Loucy (cell line): ENCODE data around the gene CDC42EP3.

Source experiments
- H2AFZ ChIP-seq: fragments of 200-600 bp; sonication (generic); 2 replicates; pipeline ENCODE4 v1.6.0; 2016; ENCODE audit warnings: antibody characterized with exemption, mild to moderate bottlenecking, low read length, moderate library complexity
- H3F3A ChIP-seq: fragments of 200-600 bp; 2 replicates; pipeline ENCODE4 v1.6.0; 2016; ENCODE audit warnings: antibody characterized with exemption, low read depth, mild to moderate bottlenecking
- H3K27me3 ChIP-seq: fragments of 200-600 bp; sonication (generic); 2 replicates; pipeline ENCODE4 v1.6.1; 2014; ENCODE audit warnings: low read length, mild to moderate bottlenecking; ENCODE audit not compliant: insufficient read depth, poor library complexity, severe bottlenecking
- H3K36me3 ChIP-seq: fragments of 200-600 bp; sonication (generic); 2 replicates; pipeline ENCODE4 v1.6.1; 2016; ENCODE audit warnings: low read length; ENCODE audit not compliant: insufficient read depth
- H3K4me1 ChIP-seq: fragments of 200-600 bp; sonication (generic); 2 replicates; pipeline ENCODE4 v1.5.1; 2014; ENCODE audit warnings: low read length, mild to moderate bottlenecking; ENCODE audit not compliant: insufficient read depth, poor library complexity, severe bottlenecking
- H3K4me2 ChIP-seq: fragments of 200-600 bp; sonication (generic); 2 replicates; pipeline ENCODE4 v1.6.0; 2014; ENCODE audit warnings: antibody characterized with exemption, low read length, low read depth, mild to moderate bottlenecking; ENCODE audit not compliant: poor library complexity, severe bottlenecking
- H3K4me3 ChIP-seq: fragments of 200-600 bp; sonication (generic); 2 replicates; pipeline ENCODE4 v1.5.1; 2014; ENCODE audit warnings: low read length, mild to moderate bottlenecking, mixed read lengths; ENCODE audit not compliant: poor library complexity, severe bottlenecking
- H3K79me2 ChIP-seq: fragments of 200-600 bp; sonication (generic); 2 replicates; pipeline ENCODE4 v1.6.1; 2014; ENCODE audit warnings: low read length; ENCODE audit not compliant: insufficient read depth
- H3K9ac ChIP-seq: fragments of 200-600 bp; sonication (generic); 2 replicates; pipeline ENCODE4 v1.6.0; 2014; ENCODE audit warnings: mild to moderate bottlenecking, low read depth, low read length, moderate library complexity; ENCODE audit not compliant: poor library complexity, severe bottlenecking
- H3K9me2 ChIP-seq: fragments of 200-600 bp; sonication (generic); replicated peaks from 2 replicates; pipeline ENCODE4 v1.6.1; 2016; ENCODE audit warnings: low read depth, low read length, mixed read lengths
- H3K9me3 ChIP-seq: fragments of 200-600 bp; sonication (generic); 2 replicates; pipeline ENCODE4 v1.6.1; 2014; ENCODE audit warnings: mild to moderate bottlenecking, antibody characterized with exemption, low read length, low read depth; ENCODE audit not compliant: insufficient read depth
- H4K20me1 ChIP-seq: fragments of 200-600 bp; sonication (generic); 2 replicates; pipeline ENCODE4 v1.6.0; 2014; ENCODE audit warnings: antibody characterized with exemption, low read length, mild to moderate bottlenecking; ENCODE audit not compliant: insufficient read depth, poor library complexity, severe bottlenecking
- CTCF ChIP-seq: fragments of 200-600 bp; sonication (generic); conservative IDR thresholded peaks from 2 replicates; pipeline ENCODE4 v1.5.1; 2014; ENCODE audit warnings: mild to moderate bottlenecking, antibody characterized with exemption, low read length
- EZH2phosphoT487 ChIP-seq: fragments of 200-600 bp; IDR thresholded peaks from 2 replicates; pipeline ENCODE4 v1.6.1; 2018; ENCODE audit warnings: antibody characterized with exemption, mild to moderate bottlenecking, moderate library complexity, borderline replicate concordance

CDC42EP3 gene

GRCh38 chr2:37707393-37707792 lies 36.0 kb upstream of the CDC42EP3 start:
- no peak overlapping the region for H2AFZ ChIP-seq
- no peaks in the 10 kb centered on the region for H3K79me2 ChIP-seq
- no peak overlapping the region for H3K4me3 ChIP-seq
- no peak for TF ChIP-seq EZH2phosphoT487
- no peak for TF ChIP-seq CTCF
- H3K9me2 ChIP-seq, result no peaks in the 10 kb centered on the region
- no peaks in the 10 kb centered on the region for H3K36me3 ChIP-seq
- no peaks in the 10 kb centered on the region for H3K27me3 ChIP-seq
- no peaks in the 10 kb centered on the region for H3F3A ChIP-seq
- H3K4me2 ChIP-seq, result peak overlapping the region; percentile 25
- no peaks in the 10 kb centered on the region for H4K20me1 ChIP-seq
- H3K4me1 ChIP-seq, result peaks cover 48% of the 10 kb centered on the region
- no peaks in the 10 kb centered on the region for H3K9me3 ChIP-seq
- no peak overlapping the region for H3K9ac ChIP-seq

DNA sequence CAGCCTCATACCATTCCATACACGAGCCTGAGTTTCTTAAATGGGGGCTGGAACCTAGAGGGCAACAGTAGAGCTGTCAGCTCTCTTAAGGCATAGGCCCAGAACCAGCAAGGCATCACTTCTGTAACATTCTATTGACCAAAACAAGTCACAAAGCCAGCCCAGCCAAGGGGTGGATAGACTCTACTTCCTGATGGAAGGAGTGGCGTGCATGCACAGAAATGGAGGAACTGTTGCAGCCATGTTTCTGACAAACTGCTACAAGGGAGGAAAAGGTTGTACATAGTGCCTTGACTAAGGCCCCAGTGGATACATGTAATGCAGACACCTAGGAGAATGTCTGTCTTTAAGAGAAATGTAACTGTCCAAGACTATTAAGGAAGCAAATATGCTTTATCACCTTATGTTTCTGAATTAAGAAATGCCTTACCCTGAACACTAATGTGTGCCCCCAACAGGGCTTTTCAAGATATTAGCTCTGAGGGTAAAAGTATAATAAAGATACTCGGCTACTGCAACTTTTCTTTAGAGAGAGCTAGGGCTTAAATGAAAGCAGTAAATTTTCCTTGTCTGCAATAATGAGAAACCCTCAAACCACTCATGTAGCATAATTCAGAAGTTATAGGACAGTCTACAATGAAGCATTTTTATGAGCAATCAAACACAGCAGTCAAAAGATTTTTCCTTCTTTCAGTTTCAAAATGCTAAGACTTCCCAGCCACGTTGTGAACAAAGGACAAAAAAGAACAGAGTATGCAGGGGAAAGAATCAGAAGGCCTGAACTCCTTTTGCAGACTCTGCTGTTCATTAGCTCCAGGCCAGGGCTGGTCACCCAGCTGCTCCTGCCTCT lies 35.1 kb upstream of the CDC42EP3 start:
- H3K4me2 ChIP-seq, result peak overlapping the region; percentile 25

DNA sequence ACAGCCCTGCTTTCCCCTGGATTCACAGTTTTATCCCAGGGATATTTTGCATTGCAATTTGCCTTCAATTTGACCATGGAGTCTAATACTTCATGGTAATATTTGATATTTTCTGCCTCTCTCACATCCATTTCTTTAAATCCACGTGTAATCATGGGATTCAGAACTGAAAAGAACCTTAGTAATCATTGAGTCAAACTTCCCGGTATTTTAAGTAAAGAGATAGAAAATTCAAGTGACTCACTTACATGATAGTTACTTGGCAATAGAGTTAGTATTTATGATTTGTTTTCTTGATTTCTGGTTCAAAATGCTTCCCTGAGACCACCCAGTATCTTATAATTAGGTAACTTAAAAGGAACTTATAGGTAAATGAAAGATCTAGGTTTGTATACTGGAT lies 33.7 kb upstream of the CDC42EP3 start:
- no peak overlapping the region for H3K9ac ChIP-seq
- TF ChIP-seq CTCF (no peak), EZH2phosphoT487 (no peak)
- H3K27me3 ChIP-seq, result no peaks in the 10 kb centered on the region
- peaks cover 36% of the 10 kb centered on the region for H3K4me1 ChIP-seq
- no peaks in the 10 kb centered on the region for H4K20me1 ChIP-seq
- H3K4me2 ChIP-seq, result no peak overlapping the region
- H3K36me3 ChIP-seq, result no peaks in the 10 kb centered on the region
- no peaks in the 10 kb centered on the region for H3K9me2 ChIP-seq
- no peaks in the 10 kb centered on the region for H3K9me3 ChIP-seq
- no peak overlapping the region for H3K4me3 ChIP-seq
- H3F3A ChIP-seq, result no peaks in the 10 kb centered on the region
- H2AFZ ChIP-seq, result no peak overlapping the region
- H3K79me2 ChIP-seq, result no peaks in the 10 kb centered on the region

More for the DNA sequence above, 35.1 kb upstream of the CDC42EP3 start:
- TF ChIP-seq CTCF, result 0 out of 2 replicates have a peak, but pooled peaks have one; percentile 13
- TF ChIP-seq EZH2phosphoT487, result no peak
- Histone ChIP-seq H3K27me3 (no peaks in the 10 kb centered on the region), H3K9ac (no peak overlapping the region), H3K4me1 (peaks cover 41% of the 10 kb centered on the region), H2AFZ (peak overlapping the region; percentile 47; the same call in 1 of the 2 replicates), H3K9me3 (no peaks in the 10 kb centered on the region), H3K4me3 (no peak overlapping the region), H4K20me1 (no peaks in the 10 kb centered on the region), H3K36me3 (no peaks in the 10 kb centered on the region), H3K9me2 (no peaks in the 10 kb centered on the region), H3K79me2 (no peaks in the 10 kb centered on the region), H3F3A (no peaks in the 10 kb centered on the region)
